GM19238 (cell line): ENCODE measurements around the gene GPR171.

Experiments used
- DNase-seq: peaks from one replicate; pipeline ENCODE4 v3.0.0; 2011; ENCODE audit warnings: low spot score; ENCODE audit not compliant: insufficient read length

The GPR171 gene

GRCh38 chr3:151213881-151214280 is 10.9 kb upstream of the GPR171 start:
- no peak for DNase-seq

- no peak for DNase-seq
These were observed 10.1 kb upstream of the GPR171 start for GRCh38 chr3:151213151-151213550.

GRCh38 chr3:151210676-151211381 is 7.8 kb upstream of the GPR171 start:
- DNase-seq: no peak

GRCh38 chr3:151209654-151210053 is 6.6 kb upstream of the GPR171 start:
- DNase-seq: no peak

- no peak for DNase-seq
These were observed 3.2 kb upstream of the GPR171 start for GRCh38 chr3:151206201-151206600.

- no peak for DNase-seq
These were observed 2.5 kb upstream of the GPR171 start for GRCh38 chr3:151205482-151205881.

GRCh38 chr3:151204530-151205402 is 1.8 kb upstream of the GPR171 start:
- no peak for DNase-seq

GRCh38 chr3:151201051-151201730 is 1.8 kb downstream of the GPR171 start:
- no peak for DNase-seq

- DNase-seq: no peak
These were observed 2.4 kb downstream of the GPR171 start for GRCh38 chr3:151200586-151200985.

- no peak for DNase-seq
These were observed 3.2 kb downstream of the GPR171 start for GRCh38 chr3:151199554-151200438.

- DNase-seq: no peak
These were observed 4.2 kb downstream of the GPR171 start for GRCh38 chr3:151198849-151199248.

- DNase-seq: no peak
These were observed 4.8 kb downstream of the GPR171 start for GRCh38 chr3:151197981-151198767.

- DNase-seq: no peak
These were observed 5.8 kb downstream of the GPR171 start for GRCh38 chr3:151197228-151197627.

GRCh38 chr3:151196434-151196833 is 6.6 kb downstream of the GPR171 start:
- no peak for DNase-seq

- DNase-seq: no peak
These were observed 7.2 kb downstream of the GPR171 start for GRCh38 chr3:151195826-151196225.

GRCh38 chr3:151192545-151192944 is 10.5 kb downstream of the GPR171 start:
- DNase-seq: no peak

GRCh38 chr3:151191095-151191494 is 11.9 kb downstream of the GPR171 start:
- DNase-seq: no peak

GRCh38 chr3:151183265-151183671 is 19.7 kb downstream of the GPR171 start:
- no peak for DNase-seq

- DNase-seq: no peak
These were observed 20.5 kb downstream of the GPR171 start for GRCh38 chr3:151182349-151183079.
